H1 (cell line): ENCODE results near the gene SESN1. TPM values are rescaled to one million over a fixed set of nuclear protein-coding genes. Genes with fewer than 3 reads are reported as not detected.

ENCODE experiments used
- CTCF ChIA-PET: fragments of 300-600 bp; sonication (Branson Sonifier 250); formaldehyde crosslinking; loops from one replicate; lab custom pipeline; 2021; ENCODE audit not compliant: partially characterized antibody; lab: Charles Lee
- POLR2A ChIA-PET: fragments of 300-600 bp; sonication (Branson Sonifier 250); formaldehyde crosslinking; loops from one replicate; lab custom pipeline; 2021; ENCODE audit warnings: inconsistent platforms; ENCODE audit not compliant: partially characterized antibody; lab: Charles Lee
- DNase-seq, 2 experiments: peaks; one replicate each; pipeline versions ENCODE4 v3.0.0 to v3.0.0-alpha.2; 2010 to 2022; ENCODE audit warnings: low spot score in 2 of 2, low read depth in 1 of 2, mixed read lengths in 1 of 2
- FAIRE-seq: peaks from 2 replicates; lab custom pipeline; 2011; peaks lifted over from hg19 to GRCh38; lab: Jason Lieb, UNC
- H2AFZ ChIP-seq: 2 replicates; pipeline ENCODE4 v1.8.1; 2012; ENCODE audit warnings: low read length, inconsistent platforms
- H2AK5ac ChIP-seq: 2 replicates; pipeline ENCODE4 v1.6.1; 2013; ENCODE audit warnings: low read depth, low read length
- H2BK120ac ChIP-seq: replicated peaks from 2 replicates; pipeline ENCODE3; 2013; ENCODE audit warnings: low read depth, low read length, inconsistent platforms
- H2BK12ac ChIP-seq: 2 replicates; pipeline ENCODE4 v1.6.1; 2013; ENCODE audit warnings: low read depth, low read length
- H2BK15ac ChIP-seq: 2 replicates; pipeline ENCODE4 v1.6.1; 2013; ENCODE audit warnings: low read length
- H2BK20ac ChIP-seq: 2 replicates; pipeline ENCODE4 v1.6.1; 2013; ENCODE audit warnings: low read length
- H2BK5ac ChIP-seq: 2 replicates; pipeline ENCODE4 v1.6.1; 2013; ENCODE audit warnings: low read depth, low read length
- H3K14ac ChIP-seq: 2 replicates; pipeline ENCODE4 v1.6.1; 2013; ENCODE audit warnings: inconsistent platforms; ENCODE audit not compliant: insufficient read length
- H3K18ac ChIP-seq: 2 replicates; pipeline ENCODE4 v1.6.1; 2013; ENCODE audit warnings: low read length; ENCODE audit errors: extremely low read depth
- H3K23ac ChIP-seq: 2 replicates; pipeline ENCODE4 v1.6.1; 2013; ENCODE audit warnings: inconsistent platforms; ENCODE audit not compliant: insufficient read length
- H3K23me2 ChIP-seq: 2 replicates; pipeline ENCODE4 v1.6.1; 2013; ENCODE audit warnings: low read depth, low read length
- H3K27ac ChIP-seq: 2 replicates; pipeline ENCODE4 v1.6.1; 2011; ENCODE audit warnings: low read depth, low read length, inconsistent platforms
- H3K27me3 ChIP-seq, 4 experiments: replicated peaks in 1 of 4; 1 replicate in 1 of 4; 2 replicates in 3 of 4; pipeline versions ENCODE4 v1.6.1 to v1.8.1; 2011 to 2013; ENCODE audit warnings: low read length in 3 of 4, mild to moderate bottlenecking in 3 of 4, inconsistent platforms in 2 of 4, mixed read lengths in 2 of 4, moderate library complexity in 1 of 4; ENCODE audit not compliant: control insufficient read depth in 3 of 4, insufficient read depth in 3 of 4; ENCODE audit errors: extremely low read depth in 1 of 4
- H3K36me3 ChIP-seq, 4 experiments: 2 replicates each; pipeline versions ENCODE4 v1.6.1 to v1.8.1; 2011 to 2013; ENCODE audit warnings: mild to moderate bottlenecking in 4 of 4, low read length in 3 of 4, moderate library complexity in 2 of 4, control low read depth in 1 of 4, inconsistent platforms in 1 of 4; ENCODE audit not compliant: insufficient read depth in 4 of 4, control insufficient read depth in 2 of 4
- H3K4ac ChIP-seq: replicated peaks from 2 replicates; pipeline ENCODE3; 2013; ENCODE audit warnings: low read length, low read depth, mixed read lengths, inconsistent platforms; ENCODE audit not compliant: insufficient read length
- H3K4me1 ChIP-seq, 4 experiments: replicated peaks in 1 of 4; 1 replicate in 1 of 4; 2 replicates in 3 of 4; pipeline versions ENCODE4 v1.6.1 to v1.8.1; 2011 to 2013; ENCODE audit warnings: low read length in 3 of 4, inconsistent platforms in 2 of 4, mixed read lengths in 1 of 4; ENCODE audit not compliant: insufficient read depth in 4 of 4, control insufficient read depth in 3 of 4
- H3K4me2 ChIP-seq, 2 experiments: 2 replicates each; pipeline versions ENCODE4 v1.6.1 to v1.8.1; 2011 to 2013; ENCODE audit warnings: low read depth in 2 of 2, low read length in 2 of 2, control low read depth in 1 of 2, inconsistent platforms in 1 of 2, mild to moderate bottlenecking in 1 of 2; ENCODE audit not compliant: insufficient read depth in 1 of 2
- H3K4me3 ChIP-seq, 4 experiments: fragments of 200-600, 300-600 bp in 1 of 4; sonication (generic), shearing (Covaris generic), sonication (Bioruptor Twin) in 1 of 4; 2 replicates each; pipeline versions ENCODE4 v1.5.1 to v1.8.1; 2011 to 2016; ENCODE audit warnings: low read length in 4 of 4, low read depth in 3 of 4, control low read depth in 2 of 4, inconsistent platforms in 2 of 4, mild to moderate bottlenecking in 2 of 4, mixed read lengths in 1 of 4, moderate library complexity in 1 of 4; ENCODE audit not compliant: insufficient read depth in 2 of 4; ENCODE audit errors: extremely low read depth in 1 of 4
- H3K56ac ChIP-seq: replicated peaks from 2 replicates; pipeline ENCODE3; 2013; ENCODE audit warnings: low read depth, mild to moderate bottlenecking, mixed read lengths, low read length, inconsistent platforms; ENCODE audit not compliant: insufficient read length
- H3K79me1 ChIP-seq: 2 replicates; pipeline ENCODE4 v1.6.1; 2013; ENCODE audit warnings: low read depth, low read length, control low read depth
- H3K79me2 ChIP-seq, 2 experiments: 2 replicates each; pipeline versions ENCODE4 v1.6.1 to v1.8.1; 2012 to 2013; ENCODE audit warnings: low read length in 2 of 2, mild to moderate bottlenecking in 2 of 2, inconsistent platforms in 1 of 2; ENCODE audit not compliant: insufficient read depth in 2 of 2, control insufficient read depth in 1 of 2
- H3K9ac ChIP-seq, 4 experiments: replicated peaks in 1 of 4; 1 replicate in 1 of 4; 2 replicates in 3 of 4; pipeline versions ENCODE4 v1.6.1 to v1.8.1; 2011 to 2013; ENCODE audit warnings: low read depth in 3 of 4, low read length in 3 of 4, control low read depth in 2 of 4, mild to moderate bottlenecking in 2 of 4, moderate library complexity in 2 of 4, inconsistent platforms in 1 of 4; ENCODE audit errors: extremely low read depth in 1 of 4
- H3K9me3 ChIP-seq, 2 experiments: 2 replicates each; pipeline versions ENCODE4 v1.6.1 to v1.8.1; 2012 to 2013; ENCODE audit warnings: mild to moderate bottlenecking in 2 of 2, moderate library complexity in 2 of 2, control low read depth in 1 of 2, inconsistent platforms in 1 of 2, low read depth in 1 of 2, low read length in 1 of 2, mixed read lengths in 1 of 2; ENCODE audit not compliant: insufficient read depth in 2 of 2
- H4K20me1 ChIP-seq, 2 experiments: replicated peaks in 1 of 2; 2 replicates each; pipeline versions ENCODE3 to v1.8.1; 2011 to 2013; ENCODE audit warnings: inconsistent platforms in 2 of 2, low read length in 2 of 2, mild to moderate bottlenecking in 1 of 2; ENCODE audit not compliant: insufficient read depth in 2 of 2, control insufficient read depth in 1 of 2
- H4K5ac ChIP-seq: 2 replicates; pipeline ENCODE4 v1.6.1; 2013; ENCODE audit warnings: low read length, low read depth, mixed read lengths, inconsistent platforms; ENCODE audit not compliant: insufficient read length
- H4K8ac ChIP-seq: 2 replicates; pipeline ENCODE4 v1.8.0; 2013; ENCODE audit warnings: mild to moderate bottlenecking, moderate library complexity, low read length, inconsistent platforms; ENCODE audit not compliant: insufficient read depth; ENCODE audit errors: extremely low read depth
- H4K91ac ChIP-seq: replicated peaks from 2 replicates; pipeline ENCODE3; 2013; ENCODE audit warnings: low read length, mixed read lengths, inconsistent platforms; ENCODE audit not compliant: insufficient read length
- ASH2L ChIP-seq: fragments of 200-600, 300-600 bp; sonication (generic); IDR thresholded peaks from one replicate; pipeline ENCODE4 v1.7.1; 2017; ENCODE audit warnings: low read length
- BRCA1 ChIP-seq: IDR thresholded peaks from 2 replicates; pipeline ENCODE4 v1.6.1; 2012; ENCODE audit warnings: low read depth, low read length, improper control_type of control experiment
- KDM1A ChIP-seq: fragments of 200-600, 300-600 bp; sonication (generic); IDR thresholded peaks from 2 replicates; pipeline ENCODE4 v1.7.1; 2016; ENCODE audit warnings: mild to moderate bottlenecking, low read length, borderline replicate concordance
- NRF1 ChIP-seq: IDR thresholded peaks from 2 replicates; pipeline ENCODE4 v1.6.1; 2011; ENCODE audit warnings: mild to moderate bottlenecking, low read depth, low read length, improper control_type of control experiment
- RBBP5 ChIP-seq: IDR thresholded peaks from 2 replicates; pipeline ENCODE4 v1.7.1; 2012; ENCODE audit warnings: low read depth, mild to moderate bottlenecking, inconsistent platforms, low read length, moderate library complexity, borderline replicate concordance
- TAF1 ChIP-seq: IDR thresholded peaks from 2 replicates; pipeline ENCODE4 v1.6.1; 2011; ENCODE audit warnings: mild to moderate bottlenecking, low read depth, low read length
- WGBS, 2 experiments: shearing (Covaris generic) in 1 of 2; methylation state at CpG; one replicate each; pipeline versions ENCODE4 v1.1.6 to v1.1.7; 2013 to 2015; ENCODE audit warnings: low lambda C conversion rate in 2 of 2, mixed read lengths in 2 of 2, inconsistent platforms in 1 of 2, low coverage in 1 of 2, missing lambda C conversion rate in 1 of 2; ENCODE audit not compliant: insufficient replicate concordance in 2 of 2, insufficient coverage in 1 of 2, insufficient read length in 1 of 2; ENCODE audit errors: extremely low coverage in 1 of 2, missing lambda C conversion rate in 1 of 2; 5-methylcytosine and 5-hydroxymethylcytosine counted together
- polyA plus RNA-seq, 7 experiments: library from polyadenylated mRNA; depleted of rRNA in 3 of 7; stranded (reverse) in 5 of 7; unstranded in 2 of 7; fragments of >200 nt in 5 of 7; fragments of 200-250 nt in 2 of 7; gene quantifications; 1 replicate in 5 of 7; 2 replicates in 1 of 7; 4 replicates in 1 of 7; pipeline versions ENCODE4 v1.2.1 to v1.2.3, GENCODE V29; 2011 to 2013; ENCODE audit warnings: missing spikeins in 2 of 7, mixed read lengths in 2 of 7
- total RNA-seq: library from RNA; stranded (reverse); fragmentation: NEBNext Ultra II Directional; extraction: Animal tissue kit (Norgen Biotek cat#: 25700); gene quantifications from 2 replicates; pipeline ENCODE4 v1.2.1, GENCODE V29; 2021

Gene SESN1
- total and polyA plus RNA-seq, 2 of the 8 experiments (the other 6 are each of a cell fraction or from before 2014, with no cell fraction given): 12.8 to 15.6 TPM

GRCh38 chr6:108989700-108990099 is 104.9 kb downstream of the SESN1 start:
- FAIRE-seq (no peak), DNase-seq (no peak)
- Histone ChIP-seq H2BK120ac (no peak overlapping the region), H3K27me3 (no peaks in the 10 kb centered on the region), H3K14ac (no peak overlapping the region), H4K91ac (no peak overlapping the region), H3K23ac (no peak overlapping the region), H4K8ac (no peak overlapping the region), H2BK5ac (no peak overlapping the region), H3K9me3 (no peaks in the 10 kb centered on the region), H4K5ac (no peak overlapping the region), H3K56ac (no peak overlapping the region), H3K4me2 (no peak overlapping the region), H2BK15ac (no peak overlapping the region), H2AK5ac (no peak overlapping the region), H3K36me3 (peaks cover 0 to 46% (median 16%) of the 10 kb centered on the region in 4 experiments; a peak in 5 of 8 replicates), H3K23me2 (0 out of 2 replicates have a peak, but pooled peaks cover 2% of the 10 kb centered on the region), H3K27ac (no peak overlapping the region), H3K9ac (no peak overlapping the region), H2AFZ (no peak overlapping the region), H3K4ac (no peak overlapping the region), H3K18ac (no peak overlapping the region), H2BK20ac (no peak overlapping the region), H3K4me1 (no peaks in the 10 kb centered on the region), H3K79me1 (no peaks in the 10 kb centered on the region), H3K4me3 (no peak overlapping the region), H2BK12ac (no peak overlapping the region), H3K79me2 (no peaks in the 10 kb centered on the region), H4K20me1 (no peaks in the 10 kb centered on the region)
- TF ChIP-seq RBBP5 (no peak), ASH2L (no peak), BRCA1 (no peak), KDM1A (no peak), TAF1 (no peak), NRF1 (no peak)
- WGBS, 2 experiments: 88% methylated on average over 3 of the region's 3 CpGs; no CpG with 5 or more reads in 1 of the 2 experiments
- POLR2A ChIA-PET: no interaction called here
- CTCF ChIA-PET: interaction anchor here (0.7 to 1.4 kb wide), 2 partner anchors 20 kb away, joined by 3 read pairs; no protein-coding TSS in a partner anchor
